NOMO-1 treated with dmso at 0.1 percent for 144 hours (cell line): ENCODE data around the gene HFM1.

Experiments used
- DNase-seq: peaks from one replicate; lab custom pipeline; 2025; ENCODE audit not compliant: unreplicated experiment; lab: John Stamatoyannopoulos, UW

Gene HFM1

GRCh38 chr1:91273875-91274274 is 130.8 kb downstream of the HFM1 start:
- DNase-seq: no peak

GRCh38 chr1:91261655-91262054 is 143.0 kb downstream of the HFM1 start:
- DNase-seq: no peak

- DNase-seq: no peak
Observed at GRCh38 chr1:91245435-91245834, 159.2 kb downstream of the HFM1 start.

GRCh38 chr1:91244737-91245136 is 159.9 kb downstream of the HFM1 start:
- no peak for DNase-seq

GRCh38 chr1:91243171-91243570 is 161.5 kb downstream of the HFM1 start:
- DNase-seq: no peak

- DNase-seq: no peak
Observed at GRCh38 chr1:91234181-91234580, 170.5 kb downstream of the HFM1 start.

GRCh38 chr1:91226741-91227140 is 177.9 kb downstream of the HFM1 start:
- DNase-seq: no peak

GRCh38 chr1:91224878-91225277 is 179.8 kb downstream of the HFM1 start:
- DNase-seq: no peak

- no peak for DNase-seq
Observed at GRCh38 chr1:91221017-91221416, 183.6 kb downstream of the HFM1 start.

- no peak for DNase-seq
Observed at GRCh38 chr1:91217911-91218310, 186.7 kb downstream of the HFM1 start.
